AG08396 (cell line): ENCODE results near the gene C19orf85.
"Not testable (repeated sequence)": the region's sequence is repeated elsewhere in the genome, so short reads cannot be mapped to it uniquely, and the experiment has no call there.

ENCODE experiments used
- DNase-seq: peaks from one replicate; pipeline ENCODE4 v3.0.0; 2012; ENCODE audit warnings: low spot score, mixed read lengths

C19orf85 gene

GRCh38 chr19:55457683-55458457 is 6.7 kb downstream of the C19orf85 start:
- DNase-seq, result no peak

GRCh38 chr19:55456347-55456746 is 8.2 kb downstream of the C19orf85 start:
- no peak for DNase-seq

GRCh38 chr19:55455576-55456235 is 8.8 kb downstream of the C19orf85 start:
- no peak for DNase-seq

GRCh38 chr19:55454787-55455243 is 9.7 kb downstream of the C19orf85 start:
- DNase-seq, result peak; percentile 80

- no peak for DNase-seq
Measured at GRCh38 chr19:55453511-55454260, 10.9 kb downstream of the C19orf85 start.

- peak; percentile 89 for DNase-seq
Measured at GRCh38 chr19:55452749-55453346, 11.7 kb downstream of the C19orf85 start.

- DNase-seq, result no peak
Measured at GRCh38 chr19:55451965-55452748, 12.4 kb downstream of the C19orf85 start.

GRCh38 chr19:55451163-55451964 is 13.2 kb downstream of the C19orf85 start:
- DNase-seq, result peak; percentile 53

GRCh38 chr19:55449469-55449868 is 15.1 kb downstream of the C19orf85 start:
- DNase-seq, result no peak

GRCh38 chr19:55448175-55448490 is 16.4 kb downstream of the C19orf85 start:
- not testable (repeated sequence) for DNase-seq

- DNase-seq, result peak; percentile 64
Measured at GRCh38 chr19:55447421-55448174, 17.0 kb downstream of the C19orf85 start.

GRCh38 chr19:55446060-55446459 is 18.5 kb downstream of the C19orf85 start:
- no peak for DNase-seq

GRCh38 chr19:55444646-55445045 is 19.9 kb downstream of the C19orf85 start:
- no peak for DNase-seq

GRCh38 chr19:55443824-55444480 is 20.6 kb downstream of the C19orf85 start:
- no peak for DNase-seq

- DNase-seq, result no peak
Measured at GRCh38 chr19:55443045-55443823, 21.3 kb downstream of the C19orf85 start, which contains the start of gene SHISA7. SHISA7 (minus strand) TSS chr19:55443300; CDS start chr19:55442863, 437 bp downstream.

GRCh38 chr19:55442372-55442961 is 22.1 kb downstream of the C19orf85 start:
- DNase-seq, result no peak

GRCh38 chr19:55441692-55442321 is 22.7 kb downstream of the C19orf85 start:
- DNase-seq, result no peak

GRCh38 chr19:55441319-55441691 is 23.2 kb downstream of the C19orf85 start:
- no peak for DNase-seq
